B cell (primary cell): ENCODE data around the gene ANK3. TPM values are rescaled to one million over a fixed set of nuclear protein-coding genes. Genes with fewer than 3 reads are reported as not detected.

Source experiments
- ATAC-seq: fragments of 200-7000 bp; cut with Tn5 transposase; one replicate; pipeline ENCODE4 v1.10.0; 2021; ENCODE audit warnings: low read depth, mild to moderate bottlenecking, moderate number of reproducible peaks, moderate library complexity
- CTCF ChIA-PET: fragments of 350-600 bp; sonication (Branson Sonifier 250); formaldehyde crosslinking; loops from one replicate; lab custom pipeline; 2021; ENCODE audit warnings: antibody characterized with exemption, inconsistent platforms; lab: Charles Lee
- POLR2A ChIA-PET: fragments of 350-600 bp; sonication (Branson Sonifier 250); formaldehyde crosslinking; loops from one replicate; lab custom pipeline; 2021; ENCODE audit warnings: antibody characterized with exemption; lab: Charles Lee
- DNase-seq: peaks from one replicate; pipeline ENCODE4 v3.0.0; 2013
- H2AFZ ChIP-seq: 2 replicates; pipeline ENCODE4 v1.6.1; 2012; ENCODE audit warnings: mild to moderate bottlenecking, low read depth, low read length; ENCODE audit not compliant: insufficient read depth, poor library complexity, severe bottlenecking
- H3K27ac ChIP-seq, 2 donors: 1 replicate in 1 of 2; 2 replicates in 1 of 2; pipeline ENCODE4 v1.5.1; 2012 to 2013; ENCODE audit warnings: low read length in 2 of 2, mild to moderate bottlenecking in 2 of 2, moderate library complexity in 1 of 2
- H3K27me3 ChIP-seq, 4 experiments: fragments of 200-600 bp in 1 of 4; sonication (generic) in 1 of 4; replicated peaks in 1 of 4; 1 replicate in 2 of 4; 2 replicates in 2 of 4; pipeline versions ENCODE4 v1.6.1 to v1.7.0; 2013 to 2016; ENCODE audit warnings: low read length in 3 of 4, mild to moderate bottlenecking in 2 of 4, mixed read lengths in 1 of 4, moderate library complexity in 1 of 4; ENCODE audit not compliant: insufficient read depth in 4 of 4, control insufficient read depth in 3 of 4; ENCODE audit errors: control extremely low read depth in 1 of 4
- H3K36me3 ChIP-seq, 2 experiments: replicated peaks in 1 of 2; 1 replicate in 1 of 2; 2 replicates in 1 of 2; pipeline versions ENCODE4 v1.6.1 to v1.7.1; 2013; ENCODE audit warnings: low read length in 1 of 2; ENCODE audit not compliant: insufficient read depth in 2 of 2, control insufficient read depth in 1 of 2; ENCODE audit errors: control extremely low read depth in 1 of 2, extremely low read depth in 1 of 2
- H3K4me1 ChIP-seq, 2 donors: fragments of 200-600 bp in 1 of 2; sonication (generic) in 1 of 2; 1 replicate in 1 of 2; 2 replicates in 1 of 2; pipeline versions ENCODE4 v1.5.1 to v1.6.1; 2013 to 2017; ENCODE audit warnings: low read length in 2 of 2; ENCODE audit not compliant: control insufficient read depth in 2 of 2, insufficient read depth in 2 of 2
- H3K4me2 ChIP-seq: replicated peaks from 2 replicates; pipeline ENCODE3; 2012; ENCODE audit warnings: mild to moderate bottlenecking, low read depth, low read length; ENCODE audit not compliant: poor library complexity, severe bottlenecking
- H3K4me3 ChIP-seq, 5 experiments: fragments of 200-600 bp in 1 of 5; sonication (generic) in 1 of 5; 1 replicate in 3 of 5; 2 replicates in 2 of 5; pipeline versions ENCODE4 v1.5.1 to v1.7.0; 2011 to 2016; ENCODE audit warnings: low read length in 4 of 5, mild to moderate bottlenecking in 4 of 5, low read depth in 2 of 5, control low read depth in 1 of 5, moderate library complexity in 1 of 5; ENCODE audit not compliant: insufficient read depth in 1 of 5; ENCODE audit errors: control extremely low read depth in 1 of 5, extremely low read depth in 1 of 5
- H3K79me2 ChIP-seq: fragments of 200-600 bp; sonication (generic); one replicate; pipeline ENCODE4 v1.6.0; 2016; ENCODE audit warnings: low read length; ENCODE audit not compliant: control insufficient read depth, insufficient read depth
- H3K9ac ChIP-seq: fragments of 200-600 bp; sonication (generic); 2 replicates; pipeline ENCODE4 v1.6.1; 2017; ENCODE audit warnings: mild to moderate bottlenecking, low read length, moderate library complexity
- H3K9me3 ChIP-seq, 3 donors: one replicate each; pipeline versions ENCODE4 v1.6.1 to v1.7.1; 2013; ENCODE audit warnings: low read length in 2 of 3; ENCODE audit not compliant: control insufficient read depth in 2 of 3, insufficient read depth in 1 of 3; ENCODE audit errors: control extremely low read depth in 1 of 3
- H4K20me1 ChIP-seq: 2 replicates; pipeline ENCODE4 v1.6.0; 2012; ENCODE audit warnings: mild to moderate bottlenecking, low read length; ENCODE audit not compliant: insufficient read depth, control insufficient read depth, poor library complexity, severe bottlenecking
- H3K27ac Mint-ChIP-seq: one replicate; pipeline ENCODE4 v1.8.0; 2021; ENCODE audit warnings: mixed read lengths
- H3K27me3 Mint-ChIP-seq: one replicate; pipeline ENCODE4 v1.8.0; 2021; ENCODE audit warnings: mixed read lengths
- H3K4me1 Mint-ChIP-seq: one replicate; pipeline ENCODE4 v1.8.0; 2021; ENCODE audit warnings: mixed read lengths
- H3K4me3 Mint-ChIP-seq: one replicate; pipeline ENCODE4 v1.8.0; 2021; ENCODE audit warnings: mixed read lengths
- H3K9me3 Mint-ChIP-seq: one replicate; pipeline ENCODE4 v1.8.0; 2022; ENCODE audit warnings: mixed read lengths; ENCODE audit not compliant: insufficient read depth
- CTCF ChIP-seq: fragments of 200-600 bp; IDR thresholded peaks from one replicate; pipeline ENCODE4 v1.8.0; 2022; ENCODE audit warnings: antibody characterized with exemption, mild to moderate bottlenecking
- EZH2 ChIP-seq: IDR thresholded peaks from 2 replicates; pipeline ENCODE4 v1.6.1; 2012; ENCODE audit warnings: borderline replicate concordance, low read depth, mild to moderate bottlenecking, moderate library complexity, low read length; ENCODE audit not compliant: insufficient read depth, poor library complexity, severe bottlenecking
- WGBS: methylation state at CpG from one replicate; pipeline ENCODE4 v1.1.5; 2013; ENCODE audit warnings: missing lambda C conversion rate; ENCODE audit not compliant: insufficient coverage; 5-methylcytosine and 5-hydroxymethylcytosine counted together
- intact Hi-C: fragments of 100-400 bp; cut with micrococcal nuclease; formaldehyde crosslinking; loops from one replicate; pipeline ENCODE4 v1.10.0; 2022
- polyA plus RNA-seq: library from polyadenylated mRNA; depleted of rRNA; stranded (reverse); fragments of >200 nt; gene quantifications from 2 replicates; pipeline ENCODE4 v1.2.3, GENCODE V29; 2012
- total RNA-seq, 2 donors: library from RNA; stranded (reverse); fragments of 120-200 nt in 1 of 2; gene quantifications; 1 replicate in 1 of 2; 2 replicates in 1 of 2; pipeline versions ENCODE4 v1.2.3 to v1.2.4, GENCODE V29; 2013 to 2022

ANK3 gene
- total and polyA plus RNA-seq, 2 donors (not counting 1 experiment from before 2014, with no cell fraction given): 4.9 to 21.6 TPM

GRCh38 chr10:60377042-60377352, 12.7 kb downstream of the ANK3 start:
- CTCF ChIA-PET: interaction anchor here (1.4 kb wide), 1 partner anchor 17 kb away, joined by 4 read pairs; no protein-coding TSS in a partner anchor
- no peak for DNase-seq
- H3K27ac ChIP-seq: no peak overlapping the region
- no CpG with 5 or more reads among the region's 1 CpG for WGBS
- ATAC-seq: no peak
- POLR2A ChIA-PET: no interaction called here
- no peaks in the 10 kb centered on the region for H3K36me3 ChIP-seq
- H2AFZ ChIP-seq: no peak overlapping the region
- H3K4me3 Mint-ChIP-seq: no peak overlapping the region
- intact Hi-C loops: no loop called here
- H3K4me2 ChIP-seq: no peak overlapping the region
- no peaks in the 10 kb centered on the region for H3K79me2 ChIP-seq
- H3K27ac Mint-ChIP-seq: no peak overlapping the region
- H3K4me1 Mint-ChIP-seq: peaks cover under 1% of the 10 kb centered on the region
- H3K9ac ChIP-seq: no peak overlapping the region
- no peak overlapping the region for H3K4me3 ChIP-seq
- H3K27me3 ChIP-seq: no peaks in the 10 kb centered on the region
- H3K9me3 ChIP-seq: no peaks in the 10 kb centered on the region
- H3K27me3 Mint-ChIP-seq: no peaks in the 10 kb centered on the region
- TF ChIP-seq CTCF (no peak), EZH2 (no peak)
- H3K4me1 ChIP-seq: peaks cover 0 to 4% of the 10 kb centered on the region in 2 donors
- H3K9me3 Mint-ChIP-seq: no peaks in the 10 kb centered on the region
- no peaks in the 10 kb centered on the region for H4K20me1 ChIP-seq

GRCh38 chr10:60376221-60377041, 13.2 kb downstream of the ANK3 start:
- Mint-ChIP-seq H3K27ac (no peak overlapping the region), H3K9me3 (no peaks in the 10 kb centered on the region), H3K27me3 (no peaks in the 10 kb centered on the region), H3K4me1 (no peaks in the 10 kb centered on the region), H3K4me3 (no peak overlapping the region)
- H3K4me3 ChIP-seq: no peak overlapping the region
- no peak overlapping the region for H3K4me2 ChIP-seq
- no peaks in the 10 kb centered on the region for H3K27me3 ChIP-seq
- intact Hi-C loops: no loop called here
- peaks cover 0 to 2% of the 10 kb centered on the region in 2 donors for H3K4me1 ChIP-seq
- POLR2A ChIA-PET: no interaction called here
- DNase-seq: no peak
- WGBS: 56% methylated on average over 1 of the region's 6 CpGs
- H4K20me1 ChIP-seq: no peaks in the 10 kb centered on the region
- ATAC-seq: no peak
- CTCF ChIA-PET: interaction anchor here (1.4 kb wide), 1 partner anchor 17 kb away, joined by 4 read pairs; no protein-coding TSS in a partner anchor
- H3K79me2 ChIP-seq: no peaks in the 10 kb centered on the region
- TF ChIP-seq CTCF (no peak), EZH2 (no peak)
- no peak overlapping the region for H2AFZ ChIP-seq
- no peak overlapping the region for H3K27ac ChIP-seq
- no peak overlapping the region for H3K9ac ChIP-seq
- H3K36me3 ChIP-seq: no peaks in the 10 kb centered on the region
- no peaks in the 10 kb centered on the region for H3K9me3 ChIP-seq
